DLD1 (cell line): ENCODE measurements around the gene ZNF112.
"Not testable (repeated sequence)": the region's sequence is repeated elsewhere in the genome, so short reads cannot be mapped to it uniquely, and the experiment has no call there.

ENCODE experiments used
- in situ Hi-C: cut with HindIII; loops from 2 replicates; pipeline ENCODE4 v1.10.0; 2017; ENCODE audit warnings: low sequenced_read_pairs

The ZNF112 gene

DNA sequence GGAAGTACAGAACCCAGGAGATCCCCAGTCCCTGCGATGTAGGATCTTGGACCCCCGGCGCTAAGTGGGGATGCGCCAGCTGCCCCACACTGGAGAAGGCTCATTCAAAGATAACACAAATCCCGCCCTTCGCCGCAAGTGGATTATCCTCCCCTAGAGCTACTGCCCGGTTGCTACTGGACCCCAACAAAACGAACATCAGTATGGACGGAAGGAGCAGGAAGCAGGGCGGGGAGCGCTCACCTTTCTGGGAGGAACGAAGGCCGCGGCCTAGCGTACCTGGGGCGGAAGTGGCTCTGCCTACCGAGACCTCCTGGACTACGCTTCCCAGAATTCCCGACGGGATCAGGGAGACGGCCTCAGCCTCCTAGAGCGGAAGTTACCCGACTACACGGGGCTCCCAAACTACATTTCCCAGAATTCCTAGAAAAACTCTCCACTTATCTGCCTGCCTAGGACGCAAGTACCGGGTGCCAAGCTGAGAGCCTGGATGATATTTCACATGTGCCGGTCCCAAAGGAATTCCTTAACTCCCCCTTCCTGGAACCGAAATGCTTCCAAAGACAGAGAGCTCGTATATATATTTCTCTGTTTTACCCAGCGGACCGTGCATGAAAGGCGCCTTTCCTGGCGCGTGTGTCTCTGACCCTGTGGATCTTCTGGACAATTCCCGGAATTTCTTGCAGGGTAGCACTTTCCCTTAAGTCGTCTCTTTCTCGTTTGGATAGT lies at the start of gene ZNF112:
ZNF112 (minus strand) TSS at position 298 of the 729 bp plus-strand sequence. CDS start 16,141 bp downstream, outside the sequence.
- in situ Hi-C loops: no loop called here

DNA sequence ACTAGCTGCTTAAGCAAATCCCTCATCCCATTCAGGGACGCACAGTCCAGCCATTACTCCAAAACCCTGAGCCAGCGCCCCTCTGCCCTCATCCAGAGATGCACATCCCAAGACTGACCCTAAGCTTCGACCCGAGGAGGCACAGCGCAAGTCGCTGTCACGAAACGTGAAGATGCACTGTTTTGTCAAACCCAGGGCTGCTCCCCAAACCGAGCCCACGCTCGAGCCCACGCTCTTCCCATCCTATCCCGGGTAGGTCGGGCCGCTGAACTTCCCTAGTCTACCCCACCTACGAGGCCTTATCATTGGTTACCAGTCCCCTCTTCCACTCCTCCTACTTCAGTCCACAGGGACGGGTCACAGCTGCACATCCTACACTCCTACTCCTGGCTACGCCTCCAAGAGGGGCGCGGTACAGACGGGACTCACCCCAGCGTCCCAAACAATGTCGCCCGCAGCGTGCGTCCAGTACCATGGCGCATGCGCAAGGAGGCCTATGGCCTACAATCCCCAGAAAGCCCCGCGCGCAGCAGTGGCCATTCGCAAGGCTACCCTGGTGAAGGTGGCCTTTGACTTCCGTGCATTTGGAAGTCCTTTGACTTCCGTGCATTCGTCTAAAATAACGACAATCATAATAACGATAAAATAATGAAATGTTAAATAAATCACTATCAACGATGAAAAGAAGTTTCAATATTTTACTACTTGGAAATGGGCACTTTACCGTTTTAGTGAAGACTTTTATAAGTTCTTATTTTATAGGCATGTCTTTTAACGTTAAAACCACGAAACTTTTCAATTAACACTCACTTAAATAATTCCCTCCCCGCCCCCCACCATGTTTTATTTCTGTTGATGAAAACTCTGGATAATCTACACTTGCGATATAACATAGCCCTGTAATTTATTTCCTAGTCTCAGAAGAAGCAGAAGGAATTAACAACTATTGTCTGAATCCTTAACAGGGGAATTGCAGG lies 44.9 kb upstream of the ZNF112 start, which contains the start of gene ZNF285:
ZNF285 (minus strand) TSS at position 470 of the 977 bp plus-strand sequence. CDS start 4,395 bp downstream, outside the sequence.
- in situ Hi-C loops: no loop called here

DNA sequence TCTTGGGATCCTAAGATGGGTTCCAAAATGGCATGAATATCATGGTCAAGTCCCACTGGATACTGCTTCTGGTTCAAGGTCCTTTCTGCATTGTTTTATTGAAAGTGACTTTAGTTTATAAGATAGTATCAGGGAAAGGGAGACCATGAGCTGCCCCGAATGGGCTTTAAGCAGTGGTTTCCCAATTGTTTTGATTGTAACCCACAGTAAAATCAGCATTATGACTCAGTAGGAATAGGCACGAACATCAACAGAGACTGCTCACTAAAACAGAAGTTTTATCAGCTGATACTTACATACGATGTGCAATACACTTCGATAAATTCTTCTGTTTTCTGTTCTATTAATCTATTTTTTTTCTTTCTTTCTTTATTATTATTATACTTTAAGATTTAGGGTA lies 32.8 kb upstream of the ZNF112 start:
- in situ Hi-C loops: not testable (repeated sequence)

DNA sequence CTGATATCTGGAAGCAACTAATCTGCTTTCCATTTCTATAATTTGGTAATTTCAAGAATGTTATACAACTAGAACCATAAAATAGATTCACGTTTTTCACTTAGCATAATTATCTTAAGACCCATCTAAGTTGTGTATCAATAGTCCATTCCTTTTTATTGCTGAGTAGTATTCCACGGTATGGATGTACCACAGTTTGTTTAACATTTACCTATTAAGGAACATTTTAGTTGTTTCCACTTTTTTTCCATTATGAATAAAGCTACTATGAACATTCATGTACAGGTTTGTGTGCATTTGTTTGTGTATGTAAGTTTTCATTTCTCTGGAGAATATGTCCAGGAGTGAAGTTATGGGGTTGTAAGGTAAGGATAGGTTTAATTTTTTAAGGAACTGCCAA lies 18.3 kb upstream of the ZNF112 start:
- in situ Hi-C loops: no loop called here

DNA sequence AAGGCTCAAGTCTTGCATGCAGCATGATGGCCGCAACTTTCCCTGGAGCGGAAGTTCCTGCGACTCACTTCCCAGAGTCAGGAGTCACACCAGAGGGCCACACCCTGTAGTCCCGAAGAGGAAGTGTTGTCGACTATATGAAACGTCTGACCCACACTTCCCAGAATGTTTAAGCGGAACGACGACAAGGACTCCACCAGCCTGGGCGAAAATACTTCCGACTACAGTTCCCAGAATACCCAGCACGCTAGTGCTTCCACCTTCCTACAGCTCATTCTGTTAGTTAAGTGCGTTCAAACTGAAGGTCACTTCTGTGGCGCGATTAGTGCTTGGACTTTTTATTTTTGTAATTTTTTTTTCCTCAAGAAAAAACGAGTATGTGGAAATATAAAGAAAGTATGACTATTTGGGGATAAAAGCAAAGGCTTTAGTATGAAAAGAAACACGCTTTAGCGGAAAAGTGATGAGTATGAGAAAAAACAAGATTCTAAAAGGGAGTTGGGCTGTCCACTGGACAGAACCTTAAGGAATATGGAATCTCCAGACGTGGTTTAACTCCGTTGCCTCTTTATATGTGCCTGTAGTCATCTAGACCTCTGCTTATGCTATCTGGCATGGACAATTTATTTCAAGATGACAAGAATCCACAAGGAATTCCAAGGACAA lies 15.5 kb upstream of the ZNF112 start:
- in situ Hi-C loops: no loop called here

DNA sequence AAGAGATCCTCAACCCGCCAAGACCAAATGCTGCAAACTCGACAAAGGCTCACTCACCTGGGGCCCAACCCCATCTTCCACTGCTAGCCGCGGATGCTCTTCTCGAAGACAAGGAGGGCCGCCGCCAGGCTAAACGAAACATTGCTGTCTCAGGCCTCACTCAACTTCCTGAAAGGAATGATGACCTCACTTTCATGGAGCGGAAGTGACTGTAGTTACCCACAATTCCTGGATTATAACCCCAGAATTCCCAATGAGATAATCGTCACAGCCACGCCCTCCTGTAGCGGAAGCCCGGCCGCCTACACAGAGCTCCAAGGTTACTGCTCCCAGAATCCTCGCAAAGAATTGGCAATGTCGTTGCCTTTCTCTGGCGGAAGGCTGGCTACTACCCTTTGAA lies 10.5 kb upstream of the ZNF112 start:
- in situ Hi-C loops: no loop called here

DNA sequence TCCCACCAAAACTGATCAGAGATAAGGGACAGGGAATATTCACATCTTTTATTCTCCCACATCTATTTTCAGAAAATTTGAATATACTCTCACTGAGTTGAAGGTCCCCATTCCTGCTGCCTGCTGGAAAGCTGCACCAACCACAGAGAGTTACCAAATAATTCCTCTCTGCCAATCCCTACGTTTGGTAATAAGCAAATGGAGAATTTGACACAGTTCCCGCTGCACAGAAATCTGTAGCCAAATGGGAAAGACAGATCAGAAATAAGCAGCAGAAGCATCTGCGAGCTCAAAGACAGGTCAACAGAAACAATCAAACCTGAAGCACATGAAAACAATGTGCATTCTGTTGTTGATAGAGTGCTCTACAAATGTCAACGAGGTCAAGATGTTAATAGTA lies 9.9 kb downstream of the ZNF112 start:
- in situ Hi-C loops: no loop called here

DNA sequence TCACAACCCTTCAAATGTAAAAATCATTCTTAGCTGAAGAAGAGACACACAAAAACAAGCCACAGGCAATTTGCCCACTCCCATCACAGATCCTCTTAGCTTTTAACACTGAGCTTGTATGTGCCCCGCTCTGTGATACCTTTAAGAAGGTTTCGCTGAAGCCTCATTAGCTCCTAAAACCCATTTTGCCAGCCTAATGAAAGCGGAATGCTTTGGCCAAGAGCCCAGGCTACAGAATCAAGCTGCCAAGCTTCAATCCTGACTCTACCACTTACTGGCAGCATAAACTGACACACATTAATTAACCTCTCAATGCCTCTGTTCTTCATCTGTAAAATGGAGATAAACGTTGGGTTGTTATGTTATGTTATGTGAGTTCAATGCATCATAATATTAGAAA lies 10.5 kb downstream of the ZNF112 start:
- in situ Hi-C loops: no loop called here

DNA sequence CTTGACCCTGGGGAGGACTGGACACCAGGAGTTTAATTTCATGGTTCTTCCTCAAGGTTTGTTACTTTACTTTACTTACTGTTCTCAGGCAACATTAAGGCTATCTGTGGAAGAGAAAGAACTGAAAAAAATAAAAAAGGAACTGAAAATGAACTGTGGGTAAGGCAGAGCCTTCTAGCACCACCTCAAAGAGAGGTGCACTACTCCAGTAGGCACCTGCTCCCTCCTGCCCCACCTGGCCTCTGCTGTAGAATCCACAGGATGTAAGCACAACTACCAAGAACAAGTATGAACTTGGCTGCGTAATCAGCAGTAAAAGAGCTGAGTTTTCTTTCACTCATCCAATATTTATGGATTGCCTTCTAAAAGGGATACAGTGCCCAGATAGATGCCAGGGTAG lies 12.2 kb downstream of the ZNF112 start:
- in situ Hi-C loops: no loop called here

DNA sequence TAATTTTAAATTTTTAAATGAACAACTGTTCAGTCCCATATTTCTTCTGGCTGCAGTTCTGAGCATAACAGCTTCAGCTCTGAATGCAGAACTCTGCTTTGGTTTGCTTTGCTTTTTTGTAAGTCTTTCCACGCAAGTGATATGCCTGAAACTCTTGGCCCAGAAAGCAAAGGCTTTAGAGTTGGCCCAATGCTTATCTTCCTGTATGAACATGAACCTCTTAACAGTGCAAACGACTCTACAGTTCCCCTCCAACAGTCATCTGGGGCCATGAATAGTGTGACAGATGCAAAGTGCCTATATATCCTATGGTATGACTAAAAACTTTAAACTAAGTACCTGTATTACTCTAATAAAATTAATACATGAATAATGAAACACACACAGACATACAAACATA lies 14.7 kb downstream of the ZNF112 start:
- in situ Hi-C loops: no loop called here

DNA sequence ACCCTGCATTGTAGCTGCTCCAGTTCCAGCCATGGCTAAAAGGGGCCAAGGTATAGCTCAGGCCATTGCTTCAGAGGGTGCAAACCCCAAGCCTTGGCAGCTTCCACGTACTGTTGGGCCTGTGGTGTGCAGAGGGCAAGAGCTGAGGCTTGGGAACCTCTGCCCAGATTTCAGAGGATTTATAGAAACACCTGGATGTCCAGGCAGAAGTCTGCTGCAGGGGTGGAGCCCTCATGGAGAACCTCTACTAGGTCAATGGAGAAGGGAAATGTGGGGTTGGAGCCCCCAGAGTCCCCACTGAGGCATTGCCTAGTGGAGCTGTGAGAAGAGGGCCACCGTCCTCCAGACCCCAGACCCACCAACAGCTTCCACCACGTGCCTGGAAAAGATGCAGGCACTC lies 21.8 kb downstream of the ZNF112 start:
- in situ Hi-C loops: not testable (repeated sequence)

DNA sequence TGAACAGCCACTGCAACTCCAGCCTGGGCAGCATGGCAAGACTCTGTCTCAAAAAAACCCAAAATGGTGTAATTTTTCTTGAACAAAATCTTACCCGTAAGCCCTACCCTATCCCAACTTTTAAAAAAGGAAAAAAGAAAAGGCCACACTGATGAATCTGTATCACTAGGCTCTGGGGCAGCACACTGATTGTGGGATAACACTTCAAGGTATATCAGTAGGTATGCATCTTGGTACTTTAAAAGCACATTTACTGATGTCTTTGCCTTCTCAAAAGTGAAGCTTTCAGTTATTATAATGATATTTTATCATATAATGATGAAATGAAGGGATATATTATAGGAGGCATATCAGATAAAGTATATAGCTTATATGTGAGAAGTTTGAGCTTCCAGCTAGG lies 24.3 kb downstream of the ZNF112 start:
- in situ Hi-C loops: no loop called here

DNA sequence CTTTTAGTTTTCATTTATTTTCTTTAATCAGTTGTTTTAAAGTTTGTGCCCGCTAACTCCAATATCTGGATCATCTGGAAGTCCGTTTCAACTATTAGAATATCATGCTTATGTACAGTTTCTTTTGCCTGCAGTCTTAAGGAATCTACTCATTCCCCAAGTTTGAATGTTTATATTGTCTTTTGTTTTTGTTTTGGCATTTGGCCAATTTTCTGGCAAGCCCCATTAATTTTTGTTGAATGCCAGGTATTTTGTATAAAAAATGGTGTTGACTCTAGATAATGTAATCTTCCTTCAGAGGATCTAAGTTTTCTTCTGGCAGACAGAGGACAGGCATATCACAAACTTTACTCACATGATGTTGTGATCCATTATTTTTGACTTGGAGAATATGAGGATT lies 40.6 kb downstream of the ZNF112 start:
- in situ Hi-C loops: no loop called here

DNA sequence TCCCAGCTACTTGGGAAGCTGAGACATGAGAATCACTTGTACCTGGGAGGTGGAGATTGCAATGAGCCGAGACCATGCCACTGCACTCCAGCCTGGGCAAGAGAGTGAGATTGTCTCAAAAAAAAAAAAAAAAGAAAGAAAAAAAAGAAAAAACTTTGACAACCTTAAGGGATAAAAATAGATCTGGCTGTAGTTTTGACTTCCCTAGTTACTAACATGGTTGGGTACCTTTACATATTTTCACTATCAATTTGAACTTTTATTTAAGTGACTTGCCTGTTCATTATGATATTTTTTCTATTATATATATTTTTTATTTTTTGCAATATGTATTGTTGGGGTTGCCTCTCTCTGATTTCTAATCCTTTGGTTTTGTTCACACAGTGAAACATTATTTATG lies 43.2 kb downstream of the ZNF112 start:
- in situ Hi-C loops: no loop called here

DNA sequence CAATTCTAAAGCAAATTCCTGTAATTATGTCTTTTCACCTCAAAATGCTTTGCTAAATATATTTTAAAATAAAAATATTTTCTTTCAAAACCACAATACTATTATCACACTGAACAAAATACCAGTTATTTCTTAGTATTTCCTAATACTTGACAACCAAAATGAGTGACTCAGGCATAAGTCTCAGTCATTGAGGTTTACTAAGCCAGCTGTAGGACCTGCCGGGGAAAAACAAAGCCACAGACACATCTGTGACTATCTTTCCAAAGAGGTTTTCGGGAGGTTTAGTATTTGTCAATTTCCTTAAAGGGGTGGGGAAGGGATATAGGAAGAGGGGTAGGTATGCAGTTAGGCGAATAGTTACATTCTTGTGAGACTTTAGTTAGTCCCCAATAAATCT lies 48.5 kb downstream of the ZNF112 start:
- in situ Hi-C loops: no loop called here

DNA sequence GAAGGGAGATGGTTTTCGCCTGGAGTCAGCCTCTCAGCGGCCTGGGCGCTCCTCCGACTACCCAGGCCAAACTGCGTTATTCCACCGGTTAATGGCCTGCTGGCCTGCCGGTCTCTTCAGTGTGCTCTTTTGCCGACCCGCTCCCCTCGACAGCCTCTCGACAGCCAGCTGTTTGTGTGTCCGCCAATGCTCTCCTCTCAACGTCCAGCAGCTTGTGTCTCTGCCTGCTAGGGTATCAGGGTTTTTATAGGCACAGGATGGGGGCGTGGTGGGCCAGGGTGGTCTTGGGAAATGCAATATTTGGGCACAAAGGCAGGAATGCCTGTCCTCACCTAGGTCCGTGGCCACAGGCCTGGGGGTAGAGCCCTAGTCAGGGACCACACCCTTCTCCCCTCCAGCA lies 50.2 kb downstream of the ZNF112 start:
- in situ Hi-C loops: no loop called here

DNA sequence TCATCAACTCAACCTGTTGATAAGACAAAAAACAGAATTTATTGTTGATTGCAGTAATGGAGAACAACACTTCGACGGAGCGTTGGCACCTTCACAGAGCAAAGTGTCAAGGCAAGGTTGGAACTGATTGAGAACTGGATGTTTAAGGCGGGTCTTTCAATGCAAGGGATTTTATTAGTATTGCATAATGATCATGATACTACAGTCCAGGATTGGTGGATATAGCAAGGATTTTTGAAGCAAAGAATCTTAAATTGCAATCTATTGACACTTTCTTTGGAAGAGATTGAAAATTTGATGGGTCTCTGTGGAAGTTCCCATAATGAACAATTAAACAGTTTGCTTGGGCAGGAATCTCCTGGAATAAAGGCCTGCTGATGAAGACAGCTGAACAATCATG lies 51.0 kb downstream of the ZNF112 start:
- in situ Hi-C loops: no loop called here

DNA sequence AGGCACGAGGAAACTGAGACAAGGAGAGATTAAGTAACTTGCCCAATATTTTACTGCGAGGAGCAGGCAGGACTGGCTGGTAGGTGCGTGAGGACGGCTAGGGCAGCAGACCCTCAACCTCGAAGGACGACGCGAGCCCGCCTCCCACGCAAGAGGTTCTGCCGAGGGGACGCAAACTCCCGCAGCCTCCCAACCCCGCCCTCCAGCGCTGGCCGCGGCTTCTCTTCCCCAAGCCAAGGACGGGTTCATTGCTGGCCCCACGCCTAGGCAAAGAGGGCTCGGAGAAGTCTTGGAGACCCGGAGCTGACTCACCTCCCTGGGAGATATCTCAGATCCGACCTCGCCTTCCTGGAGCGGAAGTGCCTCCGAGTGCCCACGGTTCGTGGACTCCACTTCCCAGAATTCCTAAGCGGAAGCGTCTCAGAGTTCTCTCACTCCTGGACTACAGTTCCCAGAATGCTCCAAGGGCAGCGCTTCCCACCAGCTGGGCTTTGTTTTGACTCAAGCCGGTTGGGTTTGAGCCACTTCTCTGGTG lies 51.8 kb downstream of the ZNF112 start, which contains the start of gene ZNF235:
ZNF235 (minus strand) TSS at position 367 of the 535 bp plus-strand sequence. CDS start 1,621 bp downstream, outside the sequence.
- in situ Hi-C loops: no loop called here

DNA sequence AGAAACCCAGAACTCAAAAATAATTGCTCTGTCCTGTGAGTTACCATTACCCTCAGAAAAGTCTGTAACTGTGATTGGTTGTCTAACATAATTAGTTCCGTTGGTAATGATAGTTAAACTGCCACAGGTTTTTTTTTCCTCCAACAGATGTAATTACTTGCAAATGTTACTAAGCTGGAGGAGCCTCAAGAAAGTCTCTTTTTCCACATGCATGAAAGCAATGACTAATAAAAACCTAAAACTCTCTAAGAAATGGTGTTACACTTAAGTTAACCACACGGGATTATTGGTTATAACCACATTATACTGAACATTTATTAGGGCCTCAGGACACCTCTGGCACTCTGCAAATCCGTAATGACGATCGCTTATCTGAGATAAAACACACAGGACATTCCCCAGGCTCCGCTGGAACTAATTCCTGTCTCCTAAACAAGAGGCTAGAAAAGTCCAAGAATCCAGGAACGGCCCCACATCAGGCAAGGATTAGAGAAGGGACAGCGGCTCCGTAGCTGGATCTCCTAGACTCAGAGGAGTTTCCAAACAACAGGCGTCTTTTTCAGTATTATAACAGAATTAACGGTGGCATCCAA lies 52.4 kb downstream of the ZNF112 start:
- in situ Hi-C loops: no loop called here

DNA sequence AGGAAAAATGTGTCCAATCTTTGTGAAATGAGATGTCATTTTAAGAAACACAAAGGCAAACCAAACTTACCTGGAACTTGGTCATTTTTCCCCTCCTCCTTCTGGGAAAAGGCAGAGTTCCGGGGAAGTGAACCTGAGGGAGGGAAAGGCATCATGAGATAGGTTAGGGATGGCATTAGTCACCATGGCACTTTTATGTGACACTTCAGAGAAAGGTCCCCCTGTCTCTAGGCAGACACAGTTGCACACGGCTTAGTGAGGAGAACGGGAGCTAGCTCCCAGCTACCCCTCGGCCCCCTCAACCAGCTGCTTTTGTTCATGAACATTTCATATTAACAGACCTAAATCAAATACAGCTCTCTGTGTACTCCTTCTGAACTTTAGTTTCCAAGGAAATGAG lies 53.2 kb downstream of the ZNF112 start:
- in situ Hi-C loops: no loop called here

DNA sequence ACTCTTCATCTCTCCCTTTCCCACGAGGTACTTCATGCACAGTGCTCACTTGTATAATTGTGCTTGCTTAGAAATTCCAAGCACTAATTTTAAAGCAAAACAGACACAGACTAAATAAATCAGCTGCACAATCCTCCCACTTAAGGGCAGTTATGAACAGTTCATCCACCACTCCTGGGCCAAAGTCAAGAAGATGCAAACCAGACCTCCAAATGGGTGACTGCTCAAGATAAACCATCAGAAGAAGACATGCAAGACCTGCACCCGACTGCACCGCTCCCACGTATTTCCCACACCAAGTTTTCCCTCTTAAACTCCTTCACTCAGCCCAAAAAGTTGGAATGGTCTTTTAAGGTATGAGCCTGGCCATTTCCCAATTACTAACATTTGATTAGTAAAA lies 71.5 kb downstream of the ZNF112 start:
- in situ Hi-C loops: no loop called here
